HG02973 (cell line): Measurements from ENCODE around the gene SEC16A.

ENCODE experiments used
- ATAC-seq: cut with Tn5 transposase; IDR thresholded peaks from one replicate; pipeline ENCODE4 v1.9.1; 2021; ENCODE audit warnings: moderate library complexity; ENCODE audit not compliant: unreplicated experiment

The SEC16A gene

GRCh38 chr9:136518623-136519022, 35.8 kb upstream of the SEC16A start:
- ATAC-seq: no peak

- ATAC-seq: no peak
Measured at GRCh38 chr9:136517950-136518349, 35.1 kb upstream of the SEC16A start.

GRCh38 chr9:136517012-136517743, 34.3 kb upstream of the SEC16A start:
- no peak for ATAC-seq

- no peak for ATAC-seq
Measured at GRCh38 chr9:136516191-136516654, 33.4 kb upstream of the SEC16A start.

GRCh38 chr9:136515276-136515675, 32.4 kb upstream of the SEC16A start:
- no peak for ATAC-seq

- no peak for ATAC-seq
Measured at GRCh38 chr9:136514022-136514714, 31.3 kb upstream of the SEC16A start.

- no peak for ATAC-seq
Measured at GRCh38 chr9:136513191-136513590, 30.4 kb upstream of the SEC16A start.

- no peak for ATAC-seq
Measured at GRCh38 chr9:136512651-136513071, 29.8 kb upstream of the SEC16A start.

- no peak for ATAC-seq
Measured at GRCh38 chr9:136511670-136512592, 29.1 kb upstream of the SEC16A start.

- ATAC-seq: no peak
Measured at GRCh38 chr9:136511144-136511669, 28.4 kb upstream of the SEC16A start.

DNA sequence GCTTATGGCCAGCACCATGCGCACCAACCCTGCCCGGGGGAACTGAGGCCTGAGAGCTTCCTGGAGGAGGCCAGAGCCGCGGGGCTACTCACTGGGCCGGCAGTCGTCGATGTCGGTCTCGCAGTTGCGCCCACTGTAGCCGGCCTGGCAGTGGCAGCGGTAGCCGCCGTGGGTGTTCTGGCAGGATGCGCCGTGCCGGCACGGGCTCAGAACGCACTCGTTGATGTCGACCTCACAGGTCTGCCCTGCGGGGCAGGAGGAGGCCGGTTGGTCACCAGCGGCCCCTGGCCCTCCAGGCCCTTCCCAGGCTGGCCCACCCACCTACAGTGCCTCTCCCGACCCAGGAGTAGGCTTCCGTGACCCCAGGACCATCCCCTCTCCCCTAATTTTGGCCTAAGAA, 27.7 kb upstream of the SEC16A start:
- ATAC-seq: no peak

DNA sequence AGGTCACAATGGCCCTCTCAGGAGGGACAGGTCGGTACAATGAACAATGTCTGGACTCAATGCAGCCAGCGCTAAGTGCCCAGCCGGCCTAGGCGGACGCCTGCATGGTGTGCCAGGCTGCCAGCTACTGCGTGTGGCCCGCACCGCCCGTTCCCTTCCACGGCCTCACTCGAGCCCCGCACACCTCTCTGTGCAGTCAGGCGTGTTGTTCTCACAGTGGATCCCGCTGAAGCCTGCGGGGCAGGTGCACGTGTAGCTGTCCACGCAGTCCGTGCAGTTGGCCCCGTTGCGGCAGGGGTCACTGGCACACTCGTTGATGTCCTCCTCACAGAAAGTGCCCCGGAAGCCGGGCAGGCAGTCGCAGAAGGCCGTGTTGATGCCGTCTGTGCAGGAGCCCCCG, 26.7 kb upstream of the SEC16A start:
- no peak for ATAC-seq

GRCh38 chr9:136508729-136509500, 26.1 kb upstream of the SEC16A start:
- no peak for ATAC-seq

GRCh38 chr9:136507992-136508375, 25.1 kb upstream of the SEC16A start:
- no peak for ATAC-seq

GRCh38 chr9:136507221-136507991, 24.6 kb upstream of the SEC16A start:
- ATAC-seq: no peak

GRCh38 chr9:136506425-136506824, 23.6 kb upstream of the SEC16A start:
- no peak for ATAC-seq

GRCh38 chr9:136505406-136506403, 22.9 kb upstream of the SEC16A start:
- no peak for ATAC-seq
